ENCODE data around the gene CCSER1. TPM values are rescaled to one million over a fixed set of nuclear protein-coding genes. Genes with fewer than 3 reads are reported as not detected.
"Not testable (repeated sequence)": the region's sequence is repeated elsewhere in the genome, so short reads cannot be mapped to it uniquely, and the experiment has no call there.

CCSER1 gene
- total RNA-seq, 3 donors from 2014 or later (not counting 1 experiment from before 2014, with no cell fraction given), result 0.87 to 1.1 (median 1.1) TPM

DNA sequence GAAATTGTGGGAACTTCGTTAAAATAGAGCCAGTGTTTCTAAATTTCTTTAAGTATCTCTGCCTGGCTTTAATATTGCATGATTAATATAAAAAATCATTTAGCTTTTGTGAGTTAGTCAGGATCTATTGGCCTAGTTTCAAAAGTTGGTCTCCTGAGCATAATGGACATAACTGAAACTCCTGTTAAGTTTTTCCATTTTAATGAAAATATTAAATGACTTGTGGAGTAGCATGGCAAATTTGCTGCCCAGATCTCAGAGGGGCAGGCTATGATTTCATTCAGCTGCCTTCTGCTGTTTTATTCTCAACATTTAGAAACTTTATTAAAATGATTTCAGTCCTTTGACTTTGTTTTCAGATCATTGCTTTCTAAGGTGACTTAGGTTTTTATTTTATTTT is 1213.6 kb downstream of the CCSER1 start:
- TF ChIP-seq CTCF (IDR thresholded peaks at IDR 0.05), result no peak
- ATAC-seq (no peak), DNase-seq (no peak)
- Mint-ChIP-seq H3K9me3 (peaks cover 4 to 7% of the 10 kb centered on the region in 2 donors), H3K4me1 (no peaks in the 10 kb centered on the region), H3K36me3 (no peaks in the 10 kb centered on the region), H3K27ac (no peak overlapping the region), H3K27me3 (ENCODE audit: low read depth in 2 of 2) (no peaks in the 10 kb centered on the region), H3K4me3 (no peak overlapping the region)
- Histone ChIP-seq H3K27me3 (ENCODE audit: control insufficient read depth, insufficient read depth, low read length) (no peaks in the 10 kb centered on the region), H3K4me3 (ENCODE audit: low read length) (no peak overlapping the region), H3K4me1 (ENCODE audit: control insufficient read depth, insufficient read depth, low read length) (no peaks in the 10 kb centered on the region), H3K36me3 (ENCODE audit: control insufficient read depth, insufficient read depth, low read length) (no peaks in the 10 kb centered on the region), H3K9me3 (ENCODE audit: control insufficient read depth, insufficient read depth, low read length) (no peaks in the 10 kb centered on the region), H3K27ac (ENCODE audit: low read length) (no peak overlapping the region)
- intact Hi-C loops (cut with micrococcal nuclease), result no loop called here
- WGBS (ENCODE audit: insufficient coverage), result 100% methylated on average over 1 of the region's 1 CpG

GRCh38 chr4:91345632-91346031 is 1218.4 kb downstream of the CCSER1 start:
- H3K27ac ChIP-seq (ENCODE audit: low read length), result no peak overlapping the region
- H3K9me3 ChIP-seq (ENCODE audit: control insufficient read depth, insufficient read depth, low read length), result no peaks in the 10 kb centered on the region
- no peaks in the 10 kb centered on the region for H3K27me3 ChIP-seq (ENCODE audit: control insufficient read depth, insufficient read depth, low read length)
- H3K27ac Mint-ChIP-seq, result no peak overlapping the region
- DNase-seq (no peak), ATAC-seq (no peak)
- intact Hi-C loops (cut with micrococcal nuclease), result no loop called here
- H3K27me3 Mint-ChIP-seq (ENCODE audit: low read depth in 2 of 2), result no peaks in the 10 kb centered on the region
- no peak overlapping the region for H3K4me3 Mint-ChIP-seq
- H3K4me3 ChIP-seq (ENCODE audit: low read length), result no peak overlapping the region
- H3K4me1 Mint-ChIP-seq, result no peaks in the 10 kb centered on the region
- no peaks in the 10 kb centered on the region for H3K36me3 ChIP-seq (ENCODE audit: control insufficient read depth, insufficient read depth, low read length)
- no peaks in the 10 kb centered on the region for H3K4me1 ChIP-seq (ENCODE audit: control insufficient read depth, insufficient read depth, low read length)
- no peak for TF ChIP-seq CTCF (IDR thresholded peaks at IDR 0.05)
- peaks cover 2 to 7% of the 10 kb centered on the region in 2 donors for H3K9me3 Mint-ChIP-seq
- H3K36me3 Mint-ChIP-seq, result no peaks in the 10 kb centered on the region

DNA sequence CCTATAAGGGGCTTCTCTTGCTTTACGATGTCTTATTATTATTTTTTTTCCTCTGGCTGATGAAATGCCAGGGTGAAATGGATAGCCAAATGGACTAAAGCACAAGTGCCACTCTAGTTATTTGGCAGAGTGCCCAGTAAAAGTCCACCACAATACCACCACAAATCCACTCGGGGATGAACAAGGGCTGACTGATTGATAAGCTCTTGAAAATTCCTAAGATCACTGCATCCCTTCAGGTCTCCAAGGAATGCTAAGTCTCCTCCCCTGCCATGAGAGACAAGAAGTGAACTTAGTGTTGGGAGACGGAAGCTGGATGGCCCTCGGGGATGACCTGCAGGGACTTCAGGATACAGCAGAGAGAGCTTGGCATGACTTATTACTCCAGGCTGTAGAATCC is 1229.3 kb downstream of the CCSER1 start:
- H3K4me1 ChIP-seq (ENCODE audit: control insufficient read depth, insufficient read depth, low read length); H3K27me3 ChIP-seq (ENCODE audit: control insufficient read depth, insufficient read depth, low read length); H3K36me3 ChIP-seq (ENCODE audit: control insufficient read depth, insufficient read depth, low read length); DNase-seq; intact Hi-C loops (cut with micrococcal nuclease); H3K4me3 Mint-ChIP-seq; ATAC-seq; H3K27ac ChIP-seq (ENCODE audit: low read length); H3K27ac Mint-ChIP-seq; H3K9me3 ChIP-seq (ENCODE audit: control insufficient read depth, insufficient read depth, low read length); H3K27me3 Mint-ChIP-seq (ENCODE audit: low read depth in 2 of 2); H3K4me3 ChIP-seq (ENCODE audit: low read length); H3K4me1 Mint-ChIP-seq: not testable (repeated sequence)
- peaks cover 11 to 24% of the 10 kb centered on the region in 2 donors for H3K9me3 Mint-ChIP-seq
- 83% methylated on average over 4 of the region's 4 CpGs for WGBS (ENCODE audit: insufficient coverage)
- peaks cover 23% of the 10 kb centered on the region for H3K36me3 Mint-ChIP-seq

- ATAC-seq; H3K36me3 ChIP-seq (ENCODE audit: control insufficient read depth, insufficient read depth, low read length); H3K27me3 ChIP-seq (ENCODE audit: control insufficient read depth, insufficient read depth, low read length); H3K4me1 Mint-ChIP-seq; H3K27me3 Mint-ChIP-seq (ENCODE audit: low read depth in 2 of 2); DNase-seq; H3K4me1 ChIP-seq (ENCODE audit: control insufficient read depth, insufficient read depth, low read length); intact Hi-C loops (cut with micrococcal nuclease); H3K4me3 ChIP-seq (ENCODE audit: low read length); H3K27ac Mint-ChIP-seq; H3K9me3 ChIP-seq (ENCODE audit: control insufficient read depth, insufficient read depth, low read length); H3K4me3 Mint-ChIP-seq; H3K27ac ChIP-seq (ENCODE audit: low read length): not testable (repeated sequence)
- WGBS (ENCODE audit: insufficient coverage), result 71% methylated on average over 3 of the region's 3 CpGs
- Mint-ChIP-seq H3K36me3 (peaks cover 17% of the 10 kb centered on the region), H3K9me3 (peaks cover 11 to 29% of the 10 kb centered on the region in 2 donors)
Measured at GRCh38 chr4:91358016-91358415, 1230.8 kb downstream of the CCSER1 start.

- H3K4me1 ChIP-seq (ENCODE audit: control insufficient read depth, insufficient read depth, low read length); intact Hi-C loops (cut with micrococcal nuclease); DNase-seq: not testable (repeated sequence)
Measured at GRCh38 chr4:91358621-91359020, 1231.4 kb downstream of the CCSER1 start.

More at GRCh38 chr4:91358621-91359020, 1231.4 kb downstream of the CCSER1 start:
- not testable (repeated sequence) for H3K27me3 ChIP-seq (ENCODE audit: control insufficient read depth, insufficient read depth, low read length); H3K27ac Mint-ChIP-seq; H3K4me1 Mint-ChIP-seq; H3K4me3 ChIP-seq (ENCODE audit: low read length); H3K36me3 ChIP-seq (ENCODE audit: control insufficient read depth, insufficient read depth, low read length); H3K4me3 Mint-ChIP-seq; H3K27me3 Mint-ChIP-seq (ENCODE audit: low read depth in 2 of 2); H3K27ac ChIP-seq (ENCODE audit: low read length); H3K9me3 ChIP-seq (ENCODE audit: control insufficient read depth, insufficient read depth, low read length); ATAC-seq
- Mint-ChIP-seq H3K9me3 (peaks cover 11 to 29% of the 10 kb centered on the region in 2 donors), H3K36me3 (peaks cover 16% of the 10 kb centered on the region)
- WGBS (ENCODE audit: insufficient coverage), result 90% methylated on average over 13 of the region's 13 CpGs
